ENCODE measurements around the gene HSPA9. TPM values are rescaled to one million over a fixed set of nuclear protein-coding genes. Genes with fewer than 3 reads are reported as not detected.

The HSPA9 gene
- total RNA-seq, 1 experiment from 2014 or later = 502 TPM

GRCh38 chr5:138523406-138523805, 51.8 kb downstream of the HSPA9 start:
- TF ChIP-seq CTCF (conservative IDR thresholded peaks at IDR 0.05; ENCODE audit: low read depth, low read length) (no peak), EZH2 (IDR thresholded peaks at IDR 0.05; ENCODE audit: borderline replicate concordance, low read depth, low read length, poor library complexity, severe bottlenecking) (no peak)
- no peaks in the 10 kb centered on the region for H3K9me3 ChIP-seq (ENCODE audit: low read depth, low read length, poor library complexity, severe bottlenecking)
- ChIA-PET POLR2A (ENCODE audit: low non-redundant PET) (no interaction called here), CTCF (no interaction called here)
- no peaks in the 10 kb centered on the region for H3K27me3 ChIP-seq (replicated peaks; ENCODE audit: insufficient read depth, low read depth, low read length, poor library complexity)
- DNase-seq (ENCODE audit: low spot score) = no peak
- H3K36me3 ChIP-seq (ENCODE audit: insufficient read depth, low read length, poor library complexity, severe bottlenecking) = peaks cover 22% of the 10 kb centered on the region
- BruUV-seq (replicated peaks) = no TSS peak
- H3K27ac ChIP-seq (ENCODE audit: low read depth, low read length, poor library complexity, severe bottlenecking) = no peak overlapping the region
- no peak overlapping the region for H3K4me3 ChIP-seq (ENCODE audit: low read depth, low read length, poor library complexity, severe bottlenecking)
- H3K4me1 ChIP-seq (ENCODE audit: insufficient read depth, low read length, poor library complexity, severe bottlenecking) = peaks cover 6% of the 10 kb centered on the region
- intact Hi-C loops (cut with micrococcal nuclease; ENCODE audit: unreplicated experiment) = no loop called here

GRCh38 chr5:138520971-138521370, 54.2 kb downstream of the HSPA9 start:
- no peak overlapping the region for H3K27ac ChIP-seq (ENCODE audit: low read depth, low read length, poor library complexity, severe bottlenecking)
- intact Hi-C loops (cut with micrococcal nuclease; ENCODE audit: unreplicated experiment) = no loop called here
- no peak for DNase-seq (ENCODE audit: low spot score)
- TF ChIP-seq EZH2 (IDR thresholded peaks at IDR 0.05; ENCODE audit: borderline replicate concordance, low read depth, low read length, poor library complexity, severe bottlenecking) (no peak), CTCF (conservative IDR thresholded peaks at IDR 0.05; ENCODE audit: low read depth, low read length) (no peak)
- peaks cover 6% of the 10 kb centered on the region for H3K4me1 ChIP-seq (ENCODE audit: insufficient read depth, low read length, poor library complexity, severe bottlenecking)
- no TSS peak for BruUV-seq (replicated peaks)
- no peak overlapping the region for H3K4me3 ChIP-seq (ENCODE audit: low read depth, low read length, poor library complexity, severe bottlenecking)
- POLR2A ChIA-PET (ENCODE audit: low non-redundant PET) = no interaction called here
- H3K36me3 ChIP-seq (ENCODE audit: insufficient read depth, low read length, poor library complexity, severe bottlenecking) = peaks cover 34% of the 10 kb centered on the region
- no peaks in the 10 kb centered on the region for H3K27me3 ChIP-seq (replicated peaks; ENCODE audit: insufficient read depth, low read depth, low read length, poor library complexity)
- H3K9me3 ChIP-seq (ENCODE audit: low read depth, low read length, poor library complexity, severe bottlenecking) = no peaks in the 10 kb centered on the region
- CTCF ChIA-PET = no interaction called here

- intact Hi-C loops (cut with micrococcal nuclease; ENCODE audit: unreplicated experiment) = no loop called here
These were observed 57.8 kb downstream of the HSPA9 start for GRCh38 chr5:138517437-138517836.

More at GRCh38 chr5:138517437-138517836, 57.8 kb downstream of the HSPA9 start:
- H3K9me3 ChIP-seq (ENCODE audit: low read depth, low read length, poor library complexity, severe bottlenecking) = no peaks in the 10 kb centered on the region
- no TSS peak for BruUV-seq (replicated peaks)
- H3K4me1 ChIP-seq (ENCODE audit: insufficient read depth, low read length, poor library complexity, severe bottlenecking) = peaks cover 6% of the 10 kb centered on the region
- CTCF ChIA-PET = interaction anchor here (0.6 kb wide), 2 partner anchors 907 to 1173 kb away, joined by 3 to 4 read pairs; no protein-coding TSS in a partner anchor
- H3K27me3 ChIP-seq (replicated peaks; ENCODE audit: insufficient read depth, low read depth, low read length, poor library complexity) = no peaks in the 10 kb centered on the region
- H3K36me3 ChIP-seq (ENCODE audit: insufficient read depth, low read length, poor library complexity, severe bottlenecking) = peaks cover 66% of the 10 kb centered on the region
- no peak for DNase-seq (ENCODE audit: low spot score)
- TF ChIP-seq EZH2 (IDR thresholded peaks at IDR 0.05; ENCODE audit: borderline replicate concordance, low read depth, low read length, poor library complexity, severe bottlenecking) = no peak
- TF ChIP-seq CTCF (conservative IDR thresholded peaks at IDR 0.05; ENCODE audit: low read depth, low read length) = no peak
- no peak overlapping the region for H3K27ac ChIP-seq (ENCODE audit: low read depth, low read length, poor library complexity, severe bottlenecking)
- POLR2A ChIA-PET (ENCODE audit: low non-redundant PET) = no interaction called here
- no peak overlapping the region for H3K4me3 ChIP-seq (ENCODE audit: low read depth, low read length, poor library complexity, severe bottlenecking)
